Cerebellar nuclear complex (tissue), 1 donor: ENCODE results near the gene CRTC2.
"Not testable (repeated sequence)": the region's sequence is repeated elsewhere in the genome, so short reads cannot be mapped to it uniquely, and the experiment has no call there.

Source experiments
- DNase-seq, 2 experiments: peaks; one replicate each; lab custom pipeline; 2025; lab: John Stamatoyannopoulos, UW

The CRTC2 gene, protein sequence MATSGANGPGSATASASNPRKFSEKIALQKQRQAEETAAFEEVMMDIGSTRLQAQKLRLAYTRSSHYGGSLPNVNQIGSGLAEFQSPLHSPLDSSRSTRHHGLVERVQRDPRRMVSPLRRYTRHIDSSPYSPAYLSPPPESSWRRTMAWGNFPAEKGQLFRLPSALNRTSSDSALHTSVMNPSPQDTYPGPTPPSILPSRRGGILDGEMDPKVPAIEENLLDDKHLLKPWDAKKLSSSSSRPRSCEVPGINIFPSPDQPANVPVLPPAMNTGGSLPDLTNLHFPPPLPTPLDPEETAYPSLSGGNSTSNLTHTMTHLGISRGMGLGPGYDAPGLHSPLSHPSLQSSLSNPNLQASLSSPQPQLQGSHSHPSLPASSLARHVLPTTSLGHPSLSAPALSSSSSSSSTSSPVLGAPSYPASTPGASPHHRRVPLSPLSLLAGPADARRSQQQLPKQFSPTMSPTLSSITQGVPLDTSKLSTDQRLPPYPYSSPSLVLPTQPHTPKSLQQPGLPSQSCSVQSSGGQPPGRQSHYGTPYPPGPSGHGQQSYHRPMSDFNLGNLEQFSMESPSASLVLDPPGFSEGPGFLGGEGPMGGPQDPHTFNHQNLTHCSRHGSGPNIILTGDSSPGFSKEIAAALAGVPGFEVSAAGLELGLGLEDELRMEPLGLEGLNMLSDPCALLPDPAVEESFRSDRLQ

DNA sequence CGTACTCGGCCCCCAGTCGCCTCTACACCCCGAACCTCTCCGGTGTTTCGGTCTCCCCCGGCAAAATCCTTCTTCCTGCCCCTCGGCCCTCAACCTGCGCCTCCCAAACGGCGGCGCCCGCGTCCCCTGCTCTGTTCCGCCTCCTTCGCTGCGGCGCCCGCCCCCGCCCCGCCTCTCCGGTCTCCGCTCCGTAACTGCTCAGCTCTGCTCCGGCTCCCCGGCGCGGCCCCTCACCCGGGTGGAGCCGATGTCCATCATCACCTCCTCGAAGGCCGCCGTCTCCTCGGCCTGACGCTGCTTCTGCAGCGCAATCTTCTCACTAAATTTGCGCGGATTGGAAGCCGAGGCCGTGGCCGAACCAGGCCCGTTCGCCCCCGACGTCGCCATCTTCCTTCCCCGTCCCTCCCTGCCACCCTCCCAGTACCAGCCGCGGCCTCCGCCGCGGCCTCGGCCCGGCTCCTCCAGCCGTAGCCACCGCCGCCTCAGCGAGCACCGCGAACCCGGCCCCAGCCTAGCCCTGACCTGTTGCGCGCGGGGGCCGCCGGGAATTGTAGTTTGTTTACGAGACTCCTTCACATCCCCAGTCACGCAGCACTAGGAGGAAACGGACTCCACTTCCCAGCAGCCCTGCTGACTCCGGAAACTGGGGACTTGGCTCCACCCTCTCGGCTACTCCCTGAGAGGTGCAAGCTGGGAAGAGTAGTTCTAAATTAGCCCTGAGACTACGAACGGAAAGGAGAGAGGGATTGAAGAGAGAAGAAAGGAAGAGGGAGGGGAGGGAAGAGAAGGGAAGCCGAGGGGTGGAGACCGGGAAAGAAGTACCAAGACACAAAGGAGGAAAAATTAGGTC is at the start of gene CRTC2:
TSS of gene CRTC2 (minus strand) at position 502 of the 850 bp plus-strand sequence. CDS start at position 387, 115 bp downstream.
- DNase-seq: peak; percentile 94 to 99

DNA sequence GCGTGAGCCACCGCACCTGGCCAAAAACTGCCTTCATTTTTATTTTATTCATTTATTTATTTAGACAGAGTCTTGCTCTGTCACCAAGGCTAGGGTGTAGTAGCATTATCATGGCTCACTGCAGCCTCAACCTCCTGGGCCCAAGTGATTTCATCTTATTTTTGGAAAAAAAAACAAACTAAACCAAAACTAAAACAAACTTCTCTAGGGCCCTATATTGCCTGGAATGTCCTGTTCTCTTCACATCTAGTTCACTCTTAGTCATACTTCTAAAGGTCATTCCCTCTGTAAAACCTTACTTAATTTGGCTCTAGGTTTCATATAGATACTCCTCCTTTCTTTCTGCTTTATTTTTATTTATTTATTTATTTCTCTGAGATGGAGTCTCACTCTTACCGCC is 47.7 kb upstream of the CRTC2 start:
- no peak for DNase-seq

DNA sequence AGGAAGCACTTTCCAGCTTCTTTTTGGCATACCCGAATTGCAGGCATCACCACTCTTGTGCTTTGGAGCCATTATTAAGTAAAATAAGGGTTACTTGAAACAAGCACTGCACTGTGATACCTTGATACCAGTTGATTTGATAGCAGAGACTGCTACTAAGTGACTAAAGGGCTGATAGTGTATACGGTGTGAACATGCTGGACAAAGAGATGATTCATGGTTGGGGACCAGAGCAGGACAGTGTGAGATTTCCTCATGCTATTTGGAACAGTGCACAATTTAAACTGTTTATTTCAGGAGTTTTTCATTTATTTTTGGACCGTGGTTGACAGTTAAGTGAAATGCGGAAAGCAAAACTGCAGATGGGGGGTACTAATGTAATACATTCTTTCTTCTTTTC is 42.0 kb upstream of the CRTC2 start:
- no peak for DNase-seq

DNA sequence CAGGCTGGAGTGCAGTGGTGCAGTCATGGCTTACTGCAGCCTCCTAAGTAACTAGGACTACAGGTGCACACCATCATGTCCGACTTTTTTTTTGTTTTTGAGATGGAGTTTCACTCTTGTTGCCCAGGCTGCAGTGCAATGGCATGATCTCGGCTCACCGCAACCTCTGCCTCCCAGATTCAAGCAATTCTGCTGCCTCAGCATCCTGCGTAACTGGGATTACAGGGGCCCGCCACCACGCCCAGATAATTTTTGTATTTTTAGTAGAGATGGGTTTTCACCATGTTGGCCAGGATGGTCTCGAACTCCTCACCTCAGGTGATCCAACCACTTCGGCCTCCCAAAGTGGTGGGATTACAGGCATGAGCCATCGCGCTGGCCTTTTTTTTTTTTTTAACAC is 38.5 kb upstream of the CRTC2 start:
- not testable (repeated sequence) for DNase-seq

DNA sequence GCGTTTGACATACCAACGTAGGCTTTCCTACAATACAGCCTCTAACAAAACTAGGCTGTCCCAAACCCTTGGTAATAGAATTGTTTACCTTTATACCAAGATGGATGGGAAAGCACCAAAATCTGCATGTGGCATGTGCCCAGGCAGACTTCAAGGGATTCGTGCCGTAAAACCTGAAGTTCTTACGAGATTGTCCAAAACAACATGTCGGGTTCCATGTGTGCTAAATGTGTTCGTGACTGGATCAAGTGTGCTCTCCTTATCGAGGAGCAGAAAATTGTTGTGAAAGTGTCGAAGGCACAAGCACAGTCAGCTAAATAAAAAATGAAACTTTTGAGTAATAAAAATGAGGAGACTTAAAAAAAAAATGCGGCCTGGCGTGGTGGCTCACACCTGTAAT is 37.2 kb upstream of the CRTC2 start:
- no peak for DNase-seq

DNA sequence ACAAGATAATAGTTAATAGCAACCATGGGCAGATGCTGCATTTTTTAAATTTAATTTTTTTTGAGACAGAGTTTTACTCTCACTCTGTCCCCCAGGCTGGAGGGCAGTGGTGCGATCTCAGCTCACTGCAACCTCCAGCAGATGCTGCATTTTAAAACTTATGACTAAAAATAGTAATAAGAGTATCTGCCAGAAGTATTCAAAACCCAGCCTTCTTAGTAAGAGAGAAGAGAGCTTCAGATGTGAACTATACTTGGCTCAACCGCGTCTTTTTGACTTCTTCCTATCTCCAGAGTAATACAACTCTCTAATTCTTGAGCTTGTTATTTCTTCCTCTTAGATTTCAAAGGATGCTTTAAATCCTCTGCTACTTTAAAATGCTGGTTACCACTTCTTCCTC is 36.8 kb upstream of the CRTC2 start:
- no peak for DNase-seq

DNA sequence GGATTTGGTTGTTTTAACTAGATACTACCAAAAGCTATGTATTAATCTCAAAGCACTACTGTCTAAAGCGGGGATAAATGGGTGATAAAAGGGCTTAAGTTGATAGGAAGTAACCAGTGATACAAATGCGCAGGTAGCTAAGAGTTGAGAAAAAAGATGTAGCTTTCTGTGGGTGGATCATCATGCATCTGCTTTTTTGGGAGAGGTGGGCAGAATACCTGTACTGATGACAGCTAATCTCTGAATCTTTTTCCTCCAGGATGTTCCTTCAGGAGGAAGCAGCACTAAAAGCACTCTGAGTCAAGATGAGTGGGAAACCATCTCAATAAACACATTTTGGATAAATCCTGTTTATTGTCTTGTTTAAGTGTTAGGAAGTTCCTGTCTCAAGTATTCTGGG is 33.4 kb upstream of the CRTC2 start:
- no peak for DNase-seq

DNA sequence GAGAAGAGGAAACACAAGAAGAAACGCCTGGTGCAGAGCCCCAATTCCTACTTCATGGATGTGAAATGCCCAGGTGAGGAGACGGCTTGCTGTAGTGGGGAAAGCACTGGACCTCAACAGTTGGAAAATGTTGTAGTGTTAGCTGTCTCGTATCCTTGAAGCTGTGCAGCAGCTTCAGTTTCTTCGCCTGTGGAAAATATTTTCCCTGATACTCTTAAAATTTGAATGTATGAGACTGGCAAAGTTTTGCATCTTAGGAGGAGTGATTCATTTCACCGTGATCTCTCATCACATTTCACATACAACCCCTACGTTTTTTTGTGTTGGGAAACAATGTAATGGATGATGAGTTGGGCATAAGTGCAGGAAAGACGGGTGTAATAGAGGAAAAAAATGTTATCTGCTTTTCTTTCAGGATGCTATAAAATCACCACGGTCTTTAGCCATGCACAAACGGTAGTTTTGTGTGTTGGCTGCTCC is 32.8 kb upstream of the CRTC2 start:
- DNase-seq: no peak

DNA sequence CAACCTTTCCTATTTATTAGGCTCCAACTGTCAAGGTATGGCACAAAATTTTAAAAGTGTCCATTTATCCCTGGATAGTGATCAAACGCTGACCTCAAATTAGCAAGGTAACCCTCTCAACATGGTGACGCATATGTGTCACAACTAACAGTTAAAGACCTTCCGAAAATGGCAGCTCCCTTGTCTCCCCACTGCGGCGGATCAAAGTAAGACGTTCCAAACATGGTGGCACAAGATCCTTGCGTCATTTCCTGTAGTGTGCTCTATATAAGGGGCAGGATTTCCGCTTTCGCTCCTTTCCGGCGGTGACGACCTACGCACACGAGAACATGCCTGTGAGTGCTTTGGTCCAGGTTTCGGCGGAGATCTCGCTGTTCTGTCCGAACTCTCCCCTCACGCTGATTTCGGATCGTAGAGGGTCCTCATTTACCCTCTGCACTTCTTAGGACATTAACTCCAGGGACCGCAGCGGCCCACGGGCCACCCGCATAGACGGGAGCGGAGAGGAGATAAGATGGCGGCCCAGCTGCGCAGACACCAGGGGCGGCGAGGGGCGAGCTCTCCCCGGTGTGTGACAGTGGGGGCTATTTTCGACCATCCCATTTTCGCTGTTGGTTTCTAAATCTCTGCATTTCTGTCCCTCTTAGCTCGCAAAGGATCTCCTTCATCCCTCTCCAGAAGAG is 32.2 kb upstream of the CRTC2 start, which contains the start of gene RPS27:
TSS of gene RPS27 (plus strand) at position 295 of the 683 bp plus-strand sequence. CDS start at position 330, 35 bp downstream.
- peak; percentile 85 to 98 for DNase-seq

DNA sequence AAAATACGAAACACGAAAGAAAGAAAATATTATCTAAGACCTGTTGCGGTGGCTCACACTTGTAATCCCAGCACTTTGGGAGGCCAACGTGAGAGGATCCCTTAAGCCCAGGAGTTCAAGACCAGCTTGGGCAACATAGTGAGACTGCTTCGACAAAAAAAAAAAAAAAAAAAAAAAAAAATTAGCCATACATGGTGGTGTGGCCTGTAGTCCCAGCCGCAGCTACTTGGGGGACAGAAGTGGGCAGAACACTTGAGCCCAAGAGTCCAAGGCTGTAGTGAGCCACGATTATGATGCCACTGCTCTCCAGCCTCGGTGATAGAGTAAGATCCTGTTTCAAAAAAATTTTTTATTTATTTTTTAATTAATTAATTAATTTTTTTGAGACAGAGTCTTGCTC is 29.2 kb upstream of the CRTC2 start:
- no peak for DNase-seq

DNA sequence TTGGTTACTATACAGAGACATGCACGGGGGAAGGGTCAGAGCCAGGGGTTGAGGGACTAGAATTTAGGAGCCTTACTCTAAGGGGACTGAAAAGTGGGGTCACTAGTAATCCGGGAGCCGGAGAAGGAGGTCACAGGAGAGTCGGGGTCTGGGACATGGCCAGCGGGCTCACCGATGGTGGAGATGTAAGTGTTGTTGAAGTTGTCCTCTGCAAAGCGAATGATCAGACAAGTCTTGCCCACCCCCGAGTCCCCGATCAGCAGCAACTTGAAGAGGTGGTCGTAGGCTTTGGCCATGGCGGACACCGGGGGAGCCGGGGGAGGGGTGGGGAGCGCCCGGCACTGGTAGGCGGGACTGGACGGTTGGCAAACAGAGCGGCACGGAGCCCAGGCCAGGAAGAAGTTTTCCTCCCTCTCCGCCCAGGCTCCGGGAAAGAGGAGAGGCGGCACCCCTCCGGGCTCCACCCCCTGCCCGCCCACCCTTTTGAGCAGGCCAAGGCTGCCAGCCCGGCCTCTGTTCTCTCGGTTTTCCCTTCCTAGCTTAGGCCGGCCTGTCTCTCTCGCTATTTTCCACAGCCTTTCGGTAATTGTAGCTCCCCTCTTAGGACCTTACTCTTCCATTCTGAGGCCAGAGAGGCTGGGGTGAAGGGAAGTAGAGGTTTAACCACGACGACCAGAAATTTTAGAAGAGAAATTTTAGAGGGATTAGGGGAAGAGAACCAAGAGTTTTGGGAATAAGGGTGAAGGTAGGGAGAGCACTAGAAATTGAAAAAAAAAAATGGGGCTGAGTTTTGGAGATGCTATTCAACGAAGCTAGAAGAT is 27.7 kb upstream of the CRTC2 start, which contains the start of gene RAB13:
TSS of gene RAB13 (minus strand) at position 399 of the 821 bp plus-strand sequence. CDS start at position 296, 103 bp downstream.
- DNase-seq: no peak

DNA sequence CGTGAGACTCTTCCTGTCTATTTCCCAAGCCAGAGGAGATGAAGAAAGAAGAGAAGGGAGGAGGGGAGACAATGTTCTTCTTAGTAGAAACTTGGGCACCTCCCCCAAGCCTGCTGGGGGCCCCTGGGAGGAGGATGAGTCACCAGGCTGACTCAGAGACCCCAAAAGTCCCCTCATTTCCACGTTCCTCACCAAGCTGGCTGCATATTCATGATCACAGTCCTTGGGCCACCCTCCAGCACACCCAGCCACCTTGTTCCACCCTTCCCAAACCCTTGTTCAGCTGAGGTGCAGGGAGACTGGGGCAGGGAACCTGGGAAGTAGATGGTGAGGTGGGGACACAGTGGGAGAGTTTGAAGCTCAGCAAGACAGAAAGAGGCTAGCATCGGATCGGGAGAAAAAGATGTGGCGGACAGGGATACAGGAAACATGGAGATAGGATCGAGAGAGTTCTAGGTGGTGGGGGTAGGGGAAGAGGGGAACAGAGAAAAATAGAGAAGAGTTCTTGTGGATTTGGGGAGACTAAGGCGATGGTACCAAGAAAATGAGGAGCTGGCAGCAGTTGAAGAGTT is 27.0 kb upstream of the CRTC2 start:
- no peak for DNase-seq

DNA sequence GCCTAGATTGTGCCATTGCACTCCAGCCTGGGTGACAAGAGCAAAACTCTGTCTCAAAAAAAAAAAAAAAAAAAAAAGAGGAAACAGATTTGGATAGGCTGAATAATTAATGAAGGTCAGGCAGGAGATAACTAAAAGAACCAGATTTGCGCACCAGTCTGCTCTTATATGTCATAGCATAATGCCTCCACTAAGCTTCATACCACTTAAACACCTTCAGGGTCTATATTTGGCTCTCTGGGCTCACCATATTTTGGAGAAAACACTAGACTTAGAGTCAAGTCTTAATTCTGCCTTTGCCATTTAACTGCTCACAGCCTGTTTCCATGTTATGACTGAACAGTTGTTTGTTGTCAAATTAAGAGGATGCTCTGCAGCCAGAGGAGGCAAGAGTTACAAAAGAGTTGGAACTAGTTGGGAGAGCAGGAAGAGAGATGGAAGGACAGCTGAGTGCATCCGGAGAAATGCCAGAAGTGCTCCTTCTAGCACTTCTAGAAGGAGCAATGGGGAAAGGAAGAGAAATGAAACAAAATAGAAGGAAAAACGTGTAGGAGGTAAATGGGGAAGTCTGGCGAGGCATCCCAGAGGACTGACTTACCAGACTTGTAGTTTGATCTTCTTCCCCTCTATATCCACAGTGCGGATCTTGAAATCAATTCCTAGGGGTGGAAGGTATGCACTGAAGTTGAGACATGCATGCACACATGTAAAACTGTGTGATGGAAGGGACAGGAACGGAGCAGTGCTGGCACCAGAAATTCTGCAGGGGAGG is 25.9 kb upstream of the CRTC2 start:
- DNase-seq: no peak

DNA sequence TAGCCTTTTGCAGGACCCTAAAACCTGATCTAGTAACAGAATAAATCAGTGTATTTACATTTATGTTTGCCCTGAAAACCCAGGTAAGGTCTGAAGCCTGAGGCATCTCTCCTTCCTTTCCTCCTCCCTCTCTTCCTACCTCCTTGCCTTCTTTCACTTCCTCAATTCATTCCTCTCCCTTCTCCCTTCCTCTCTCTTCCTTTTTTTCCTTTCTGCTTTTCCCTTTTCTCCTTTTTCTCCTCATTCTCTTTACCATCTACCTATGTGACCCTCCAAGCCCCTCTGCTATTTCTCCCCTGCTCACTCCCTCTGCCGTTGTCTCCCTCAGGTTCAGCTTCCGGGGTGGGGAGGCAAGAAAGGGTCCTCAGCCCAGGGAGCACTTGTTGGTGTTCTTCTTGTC is 23.3 kb upstream of the CRTC2 start:
- not testable (repeated sequence) for DNase-seq

DNA sequence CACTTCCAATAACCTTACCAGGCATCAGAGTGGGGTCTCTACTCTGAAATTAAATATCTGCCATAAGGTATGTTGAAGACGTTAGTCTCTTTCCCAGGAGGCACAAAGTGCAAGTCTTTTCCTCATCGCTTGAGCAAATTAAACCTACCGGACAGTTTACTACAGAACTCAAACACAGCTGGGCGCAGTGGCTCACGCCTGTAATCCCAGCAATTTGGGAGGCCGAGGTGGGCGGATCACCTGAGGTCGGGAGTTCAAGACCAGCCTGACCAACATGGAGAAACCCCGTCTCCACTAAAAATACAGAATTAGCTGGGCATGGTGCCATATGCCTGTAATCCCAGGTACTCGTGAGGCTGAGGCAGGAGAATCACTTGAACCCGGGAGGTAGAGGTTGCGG is 20.7 kb upstream of the CRTC2 start:
- not testable (repeated sequence) for DNase-seq

DNA sequence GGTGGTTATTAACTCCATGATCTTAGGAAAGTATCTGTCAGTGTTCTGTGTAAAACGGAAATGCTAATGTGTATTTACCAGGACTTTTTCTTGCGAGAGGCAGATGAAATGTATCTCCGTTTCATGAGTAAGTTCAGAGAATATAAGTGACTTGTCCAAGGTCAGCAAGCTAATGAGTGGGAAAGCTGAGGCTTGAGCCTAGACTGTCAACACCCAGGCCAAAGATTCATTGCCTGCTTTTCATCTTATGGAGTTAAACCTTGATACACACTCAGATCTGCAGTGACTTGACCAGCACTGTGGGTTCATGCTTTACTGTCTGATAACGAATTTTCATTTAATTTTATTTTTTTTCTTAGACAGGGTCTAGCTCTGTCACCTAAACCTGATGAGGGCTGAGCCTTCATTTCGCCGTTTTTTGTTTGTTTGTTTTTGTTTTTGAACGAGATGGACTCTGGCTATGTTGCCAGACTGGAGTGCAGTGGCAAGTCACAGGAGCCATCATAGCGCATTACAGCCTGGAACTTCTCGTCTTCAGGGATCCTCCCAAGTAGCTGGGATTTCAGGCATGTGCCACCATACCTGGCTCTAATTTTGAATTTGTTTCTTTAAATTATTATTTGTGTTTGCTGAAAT is 20.0 kb upstream of the CRTC2 start:
- no peak for DNase-seq

DNA sequence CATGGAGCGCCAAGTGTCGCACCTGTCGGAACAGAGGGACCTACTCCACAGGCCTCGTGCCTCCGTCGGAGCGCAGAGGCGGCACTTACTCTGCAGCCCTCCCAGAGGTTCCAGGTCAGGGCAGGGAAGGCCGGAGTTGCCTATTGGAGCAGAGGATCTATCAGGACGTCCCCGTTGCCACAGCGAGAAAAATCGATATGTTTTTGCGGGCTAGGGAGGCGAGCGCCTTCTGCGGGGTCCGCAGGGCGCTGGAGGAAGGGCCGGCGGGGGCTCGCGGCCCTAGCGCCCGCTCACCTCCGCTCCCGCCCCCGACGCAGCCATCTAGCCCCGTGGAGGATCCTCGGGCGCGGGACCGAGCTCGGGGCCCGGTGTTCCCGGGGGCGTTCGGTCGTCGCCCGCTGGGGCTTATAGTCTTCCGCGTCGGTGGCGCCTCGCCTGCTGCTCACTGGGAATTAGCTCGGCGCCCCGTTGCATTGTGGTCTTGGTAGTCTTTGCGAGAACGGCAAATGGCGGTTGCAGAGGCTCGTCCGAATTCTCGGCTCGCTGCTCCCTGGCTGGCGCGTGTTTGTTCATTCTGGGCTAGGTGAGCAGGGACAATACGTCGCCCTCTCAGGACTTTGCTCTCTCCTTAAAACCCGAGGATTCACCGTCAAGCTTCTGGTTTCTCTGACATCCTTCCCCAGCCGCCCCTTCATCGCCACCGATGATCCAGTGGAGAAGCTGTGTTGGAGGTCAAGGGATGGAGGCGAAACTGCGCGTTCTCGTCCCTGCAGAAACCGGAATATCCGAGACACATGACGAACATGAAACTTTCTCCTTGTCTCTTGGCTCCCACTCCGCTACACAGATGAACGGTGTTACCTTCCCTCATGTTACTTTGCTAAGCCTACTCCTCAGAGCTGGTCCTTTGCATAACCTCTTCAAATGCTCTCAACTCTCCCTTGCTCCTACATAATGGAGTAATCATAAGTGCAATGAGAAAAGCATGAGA is 19.1 kb upstream of the CRTC2 start, which contains the start of gene JTB:
TSS of gene JTB (minus strand) at position 425 of the 991 bp plus-strand sequence. CDS start at position 3, 422 bp downstream.
- DNase-seq: peak in 1 of 2 experiments; percentile 69
